Kidney (tissue), 14 donors: ENCODE data around the gene MYO1H. TPM values are rescaled to one million over a fixed set of nuclear protein-coding genes. Genes with fewer than 3 reads are reported as not detected.
"Not testable (repeated sequence)": the region's sequence is repeated elsewhere in the genome, so short reads cannot be mapped to it uniquely, and the experiment has no call there.

ENCODE experiments used
- DNase-seq, 5 donors: peaks; one replicate each; pipeline ENCODE4 v3.0.0-alpha.2; 2013 to 2020
- FAIRE-seq: peaks from 2 replicates; lab custom pipeline; 2012; peaks lifted over from hg19 to GRCh38; lab: Jason Lieb, UNC
- H3K27ac ChIP-seq, 2 donors: one replicate each; pipeline ENCODE4 v1.7.0; 2013; ENCODE audit warnings: low read depth in 2 of 2, low read length in 2 of 2, inconsistent platforms in 1 of 2
- H3K27me3 ChIP-seq: one replicate; pipeline ENCODE4 v1.7.1; 2013; ENCODE audit warnings: low read length, inconsistent platforms; ENCODE audit not compliant: control insufficient read depth, insufficient read depth
- H3K36me3 ChIP-seq, 3 donors: one replicate each; pipeline versions ENCODE4 v1.7.0 to v1.7.1; 2013; ENCODE audit warnings: low read length in 3 of 3, control low read depth in 1 of 3, inconsistent platforms in 1 of 3; ENCODE audit not compliant: insufficient read depth in 3 of 3, control insufficient read depth in 2 of 3
- H3K4me1 ChIP-seq, 3 donors: one replicate each; pipeline versions ENCODE4 v1.7.0 to v1.7.1; 2013; ENCODE audit warnings: low read length in 3 of 3, inconsistent platforms in 1 of 3, low read depth in 1 of 3; ENCODE audit not compliant: control insufficient read depth in 2 of 3, insufficient read depth in 2 of 3
- H3K4me3 ChIP-seq, 3 donors: one replicate each; pipeline versions ENCODE4 v1.7.0 to v1.8.1; 2013; ENCODE audit warnings: low read length in 3 of 3, control low read depth in 1 of 3, inconsistent platforms in 1 of 3
- H3K9ac ChIP-seq, 3 donors: one replicate each; pipeline versions ENCODE4 v1.7.0 to v1.7.1; 2013; ENCODE audit warnings: low read length in 3 of 3, control low read depth in 1 of 3, inconsistent platforms in 1 of 3
- H3K9me3 ChIP-seq, 3 donors: one replicate each; pipeline versions ENCODE4 v1.7.0 to v1.7.1; 2013; ENCODE audit warnings: low read length in 3 of 3, control low read depth in 1 of 3, inconsistent platforms in 1 of 3; ENCODE audit not compliant: control insufficient read depth in 2 of 3, insufficient read depth in 1 of 3
- CTCF ChIP-seq: IDR thresholded peaks from 3 replicates; pipeline ENCODE4 v1.5.1; 2012; ENCODE audit warnings: mild to moderate bottlenecking, moderate library complexity, borderline replicate concordance; ENCODE audit not compliant: insufficient read depth; ENCODE audit errors: extremely low read depth
- intact Hi-C: fragments of 100-400 bp; cut with DNase I; formaldehyde crosslinking; loops from one replicate; pipeline ENCODE4 v1.11.1; 2022
- polyA plus RNA-seq: library from polyadenylated mRNA; stranded (reverse); fragments of 350-450 nt; fragmentation: Illumina TruSeq; extraction: RNeasy Lipid Tissue Mini Kit (QIAGEN cat#74804); gene quantifications from one replicate; pipeline ENCODE4 v1.2.3, GENCODE V29; 2014; ENCODE audit warnings: low read depth, low replicate concordance; ENCODE audit not compliant: insufficient read depth
- total RNA-seq: library from RNA; stranded (reverse); fragmentation: NEBNext Ultra II Directional; extraction: Animal tissue kit (Norgen Biotek cat#: 25700); gene quantifications from one replicate; pipeline ENCODE4 v1.2.1, GENCODE V29; 2021
- donor health status: control.
- donor health status: control.
- donor health status: control.
- donor health status: control.
- donor health status: control.
- donor health status: DM: yes; HTN: yes; CAD: no.
- donor health status: Normal renal cell carcinoma (clear cell type).

The MYO1H gene
- total and polyA plus RNA-seq, 2 donors from 2014 or later: 0.56 TPM; not detected in 1

GRCh38 chr12:109428037-109428629, 80.4 kb downstream of the MYO1H start:
- Histone ChIP-seq H3K27ac (no peak overlapping the region), H3K9ac (no peak overlapping the region), H3K4me1 (peaks cover 0 to 4% (median 0%) of the 10 kb centered on the region in 3 donors), H3K4me3 (no peak overlapping the region), H3K9me3 (no peaks in the 10 kb centered on the region), H3K27me3 (no peaks in the 10 kb centered on the region), H3K36me3 (no peaks in the 10 kb centered on the region)
- intact Hi-C loops: no loop called here
- TF ChIP-seq CTCF: peak; percentile 97
- no peak for FAIRE-seq
- DNase-seq: peak; percentile 79 to 91 (median 85)

GRCh38 chr12:109428804-109429203, 81.1 kb downstream of the MYO1H start:
- H3K9ac ChIP-seq, DNase-seq, H3K36me3 ChIP-seq, FAIRE-seq, H3K4me3 ChIP-seq, H3K9me3 ChIP-seq, H3K27me3 ChIP-seq, H3K27ac ChIP-seq, H3K4me1 ChIP-seq, intact Hi-C loops: not testable (repeated sequence)

DNA sequence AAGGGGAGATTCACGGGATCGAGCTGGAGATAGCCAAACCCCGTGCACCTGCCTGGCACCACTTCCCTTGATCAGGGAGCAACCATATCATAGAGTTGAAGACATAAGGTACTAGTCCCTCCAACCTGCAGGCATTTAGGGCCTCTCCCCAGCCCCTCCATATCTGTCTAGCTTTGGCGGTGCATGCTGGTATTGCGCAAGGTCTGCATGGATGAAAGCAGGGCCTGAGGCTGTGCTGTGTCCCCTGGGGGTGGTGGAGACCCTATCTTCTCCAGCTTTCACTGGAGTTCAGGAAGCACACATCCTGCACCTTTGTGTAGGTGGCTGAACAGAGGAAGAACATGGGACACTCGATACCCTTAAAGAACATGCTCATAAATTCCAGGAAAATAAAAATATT, 82.5 kb downstream of the MYO1H start:
- Histone ChIP-seq H3K27me3 (no peaks in the 10 kb centered on the region), H3K4me3 (no peak overlapping the region), H3K9ac (no peak overlapping the region), H3K4me1 (peaks cover 0 to 5% (median 0%) of the 10 kb centered on the region in 3 donors), H3K36me3 (no peaks in the 10 kb centered on the region), H3K27ac (no peak overlapping the region), H3K9me3 (no peaks in the 10 kb centered on the region)
- DNase-seq (no peak), FAIRE-seq (no peak)
- intact Hi-C loops: loop anchor here (5.0 kb wide), 1 partner anchor 47 kb away; the partner anchor contains the start of genes KCTD10 and UBE3B
- no peak for TF ChIP-seq CTCF

- Histone ChIP-seq H3K9ac (no peak overlapping the region), H3K4me3 (no peak overlapping the region), H3K4me1 (peaks cover 0 to 5% (median 0%) of the 10 kb centered on the region in 3 donors), H3K27me3 (no peaks in the 10 kb centered on the region), H3K36me3 (no peaks in the 10 kb centered on the region), H3K27ac (no peak overlapping the region), H3K9me3 (no peaks in the 10 kb centered on the region)
- no peak for FAIRE-seq
- intact Hi-C loops: loop anchor here (5.0 kb wide), 1 partner anchor 45 kb away; the partner anchor contains the start of genes KCTD10 and UBE3B
- TF ChIP-seq CTCF: no peak
- no peak for DNase-seq
Measured at GRCh38 chr12:109432431-109432830, 84.7 kb downstream of the MYO1H start.
